ENCODE results near the gene ADGRA1.

GRCh38 chr10:133060466-133060865 is 27.3 kb upstream of the ADGRA1 start:
- TF ChIP-seq EZH2phosphoT487 (IDR thresholded peaks at IDR 0.05; ENCODE audit: insufficient read depth, low read depth), result no peak
- TF ChIP-seq EZH2 (IDR thresholded peaks at IDR 0.05; ENCODE audit: insufficient read depth, poor library complexity, severe bottlenecking), result no peak
